IPS DF 6.9 (cell line): Measurements from ENCODE around the gene ASIC4.
A peak's percentile ranks its signal among the peaks of the same experiment; 100 is the strongest.

ENCODE experiments used
- DNase-seq: peaks from one replicate; pipeline ENCODE4 v3.0.0-alpha.2; 2013; ENCODE audit warnings: low read depth, low spot score
- H3K27ac ChIP-seq: one replicate; pipeline ENCODE4 v1.5.1; 2013; ENCODE audit warnings: low read length, control low read depth
- H3K27me3 ChIP-seq: 2 replicates; pipeline ENCODE4 v1.6.1; 2013; ENCODE audit warnings: mild to moderate bottlenecking, low read length; ENCODE audit not compliant: control insufficient read depth, insufficient read depth
- H3K36me3 ChIP-seq: 2 replicates; pipeline ENCODE4 v1.6.1; 2013; ENCODE audit warnings: low read length; ENCODE audit not compliant: control insufficient read depth, insufficient read depth
- H3K4me1 ChIP-seq: 2 replicates; pipeline ENCODE4 v1.6.1; 2013; ENCODE audit warnings: low read length; ENCODE audit not compliant: control insufficient read depth, insufficient read depth
- H3K4me3 ChIP-seq: 2 replicates; pipeline ENCODE4 v1.5.1; 2013; ENCODE audit warnings: mild to moderate bottlenecking, low read length
- H3K9me3 ChIP-seq: 2 replicates; pipeline ENCODE4 v1.6.1; 2013; ENCODE audit warnings: low read length, inconsistent platforms; ENCODE audit not compliant: control insufficient read depth, insufficient read depth
- WGBS: extraction: QIAGEN DNeasy Blood & Tissue Kit; methylation state at CpG from one replicate; pipeline ENCODE4 v1.1.7; 2013; ENCODE audit warnings: mixed read lengths, missing lambda C conversion rate; ENCODE audit not compliant: insufficient read length, insufficient coverage; 5-methylcytosine and 5-hydroxymethylcytosine counted together

Gene ASIC4

GRCh38 chr2:219560893-219561178, 46.6 kb downstream of the ASIC4 start:
- Histone ChIP-seq H3K4me3 (no peak overlapping the region), H3K9me3 (no peaks in the 10 kb centered on the region), H3K27me3 (no peaks in the 10 kb centered on the region), H3K27ac (no peak overlapping the region), H3K36me3 (peaks cover 12% of the 10 kb centered on the region), H3K4me1 (peaks cover 27% of the 10 kb centered on the region)
- no peak for DNase-seq
- no CpG with 5 or more reads among the region's 3 CpGs for WGBS

- no CpG with 5 or more reads among the region's 24 CpGs for WGBS
- no peaks in the 10 kb centered on the region for H3K9me3 ChIP-seq
- no peak overlapping the region for H3K27ac ChIP-seq
- H3K4me1 ChIP-seq, result peaks cover 29% of the 10 kb centered on the region
- no peaks in the 10 kb centered on the region for H3K27me3 ChIP-seq
- DNase-seq, result no peak
- H3K36me3 ChIP-seq, result peaks cover 12% of the 10 kb centered on the region
- no peak overlapping the region for H3K4me3 ChIP-seq
These were observed 47.1 kb downstream of the ASIC4 start for GRCh38 chr2:219561179-219562048.

- Histone ChIP-seq H3K4me1 (peaks cover 33% of the 10 kb centered on the region), H3K36me3 (peaks cover 15% of the 10 kb centered on the region), H3K27ac (no peak overlapping the region), H3K9me3 (no peaks in the 10 kb centered on the region), H3K27me3 (no peaks in the 10 kb centered on the region), H3K4me3 (no peak overlapping the region)
- no CpG with 5 or more reads among the region's 35 CpGs for WGBS
- no peak for DNase-seq
These were observed 48.1 kb downstream of the ASIC4 start for GRCh38 chr2:219562049-219563020.

GRCh38 chr2:219563271-219563928, 49.1 kb downstream of the ASIC4 start:
- WGBS, result no CpG with 5 or more reads among the region's 20 CpGs
- Histone ChIP-seq H3K4me1 (peaks cover 33% of the 10 kb centered on the region), H3K36me3 (peaks cover 21% of the 10 kb centered on the region)

GRCh38 chr2:219565130-219566080, 51.1 kb downstream of the ASIC4 start:
- Histone ChIP-seq H3K4me3 (no peak overlapping the region), H3K36me3 (peaks cover 21% of the 10 kb centered on the region), H3K9me3 (no peaks in the 10 kb centered on the region), H3K4me1 (peaks cover 35% of the 10 kb centered on the region), H3K27me3 (no peaks in the 10 kb centered on the region), H3K27ac (peak overlapping the region; percentile 94)
- no peak for DNase-seq
- no CpG with 5 or more reads among the region's 21 CpGs for WGBS

More at GRCh38 chr2:219563271-219563928, 49.1 kb downstream of the ASIC4 start:
- no peaks in the 10 kb centered on the region for H3K9me3 ChIP-seq
- no peaks in the 10 kb centered on the region for H3K27me3 ChIP-seq
- DNase-seq, result no peak
- no peak overlapping the region for H3K4me3 ChIP-seq
- no peak overlapping the region for H3K27ac ChIP-seq

- peaks cover 24% of the 10 kb centered on the region for H3K4me1 ChIP-seq
- H3K27ac ChIP-seq, result no peak overlapping the region
- H3K27me3 ChIP-seq, result no peaks in the 10 kb centered on the region
- WGBS, result no CpG with 5 or more reads among the region's 11 CpGs
- H3K4me3 ChIP-seq, result no peak overlapping the region
- no peak for DNase-seq
- H3K9me3 ChIP-seq, result no peaks in the 10 kb centered on the region
- H3K36me3 ChIP-seq, result peaks cover 21% of the 10 kb centered on the region
These were observed 52.4 kb downstream of the ASIC4 start for GRCh38 chr2:219566640-219567039.

- DNase-seq, result no peak
- Histone ChIP-seq H3K4me3 (no peak overlapping the region), H3K9me3 (no peaks in the 10 kb centered on the region), H3K4me1 (peaks cover 24% of the 10 kb centered on the region), H3K36me3 (peaks cover 20% of the 10 kb centered on the region), H3K27me3 (no peaks in the 10 kb centered on the region), H3K27ac (no peak overlapping the region)
- WGBS, result no CpG with 5 or more reads among the region's 18 CpGs
These were observed 52.8 kb downstream of the ASIC4 start for GRCh38 chr2:219567131-219567530.

- no CpG with 5 or more reads among the region's 35 CpGs for WGBS
- H3K27me3 ChIP-seq, result no peaks in the 10 kb centered on the region
These were observed 53.6 kb downstream of the ASIC4 start for GRCh38 chr2:219567791-219568361.

GRCh38 chr2:219569041-219569440, 54.8 kb downstream of the ASIC4 start:
- no peak overlapping the region for H3K27ac ChIP-seq
- H3K27me3 ChIP-seq, result no peaks in the 10 kb centered on the region
- H3K4me1 ChIP-seq, result peaks cover 23% of the 10 kb centered on the region
- H3K4me3 ChIP-seq, result no peak overlapping the region
- no peaks in the 10 kb centered on the region for H3K9me3 ChIP-seq
- peaks cover 12% of the 10 kb centered on the region for H3K36me3 ChIP-seq
- DNase-seq, result no peak
- WGBS, result no CpG with 5 or more reads among the region's 6 CpGs

More at GRCh38 chr2:219567791-219568361, 53.6 kb downstream of the ASIC4 start:
- Histone ChIP-seq H3K4me1 (peaks cover 23% of the 10 kb centered on the region), H3K9me3 (no peaks in the 10 kb centered on the region), H3K27ac (no peak overlapping the region), H3K4me3 (no peak overlapping the region), H3K36me3 (peaks cover 14% of the 10 kb centered on the region)
- DNase-seq, result no peak
